Liver (tissue), 3 donors: Measurements from ENCODE around the gene MCCC1.

ENCODE experiments used
- FOXA1 ChIP-seq: IDR thresholded peaks from 2 replicates; pipeline ENCODE4 v1.6.1; 2016; ENCODE audit warnings: antibody characterized with exemption
- GABPA ChIP-seq, 2 donors: IDR thresholded peaks in 1 of 2; conservative IDR thresholded peaks in 1 of 2; 2 replicates each; pipeline ENCODE4 v1.6.1; 2016; ENCODE audit warnings: antibody characterized with exemption in 2 of 2, mild to moderate bottlenecking in 1 of 2, moderate library complexity in 1 of 2
- JUND ChIP-seq, 2 donors: IDR thresholded peaks; 2 replicates each; pipeline ENCODE4 v1.6.1; 2016; ENCODE audit warnings: antibody characterized with exemption in 2 of 2
- RAD21 ChIP-seq, 2 donors: IDR thresholded peaks; 2 replicates each; pipeline ENCODE4 v1.6.1; 2016; ENCODE audit warnings: antibody characterized with exemption in 2 of 2, mild to moderate bottlenecking in 2 of 2
- RXRA ChIP-seq, 2 donors: IDR thresholded peaks; 2 replicates each; pipeline ENCODE4 v1.6.1; 2017 to 2018; ENCODE audit warnings: antibody characterized with exemption in 2 of 2, mild to moderate bottlenecking in 1 of 2
- SP1 ChIP-seq: IDR thresholded peaks from 2 replicates; pipeline ENCODE4 v1.6.1; 2018; ENCODE audit warnings: antibody characterized with exemption, mild to moderate bottlenecking
- TAF1 ChIP-seq: conservative IDR thresholded peaks from 2 replicates; pipeline ENCODE4 v1.6.1; 2016; ENCODE audit warnings: antibody characterized with exemption, mild to moderate bottlenecking
- YY1 ChIP-seq: IDR thresholded peaks from 2 replicates; pipeline ENCODE4 v1.6.1; 2016; ENCODE audit warnings: antibody characterized with exemption, mild to moderate bottlenecking
- TF ChIP-seq, protein P1 (sequence below): fragments of 150-350 bp; IDR thresholded peaks from 2 replicates; pipeline ENCODE4 v1.5.1; 2017; ENCODE audit warnings: improper control_type of control experiment, low read depth, low read length; ENCODE audit not compliant: missing input control
- TF ChIP-seq, protein P2 (sequence below): IDR thresholded peaks from 2 replicates; pipeline ENCODE4 v1.6.1; 2016; ENCODE audit warnings: antibody characterized with exemption
- donor health status: healthy.
- donor health status: healthy.

- TF ChIP-seq, protein P1, sequence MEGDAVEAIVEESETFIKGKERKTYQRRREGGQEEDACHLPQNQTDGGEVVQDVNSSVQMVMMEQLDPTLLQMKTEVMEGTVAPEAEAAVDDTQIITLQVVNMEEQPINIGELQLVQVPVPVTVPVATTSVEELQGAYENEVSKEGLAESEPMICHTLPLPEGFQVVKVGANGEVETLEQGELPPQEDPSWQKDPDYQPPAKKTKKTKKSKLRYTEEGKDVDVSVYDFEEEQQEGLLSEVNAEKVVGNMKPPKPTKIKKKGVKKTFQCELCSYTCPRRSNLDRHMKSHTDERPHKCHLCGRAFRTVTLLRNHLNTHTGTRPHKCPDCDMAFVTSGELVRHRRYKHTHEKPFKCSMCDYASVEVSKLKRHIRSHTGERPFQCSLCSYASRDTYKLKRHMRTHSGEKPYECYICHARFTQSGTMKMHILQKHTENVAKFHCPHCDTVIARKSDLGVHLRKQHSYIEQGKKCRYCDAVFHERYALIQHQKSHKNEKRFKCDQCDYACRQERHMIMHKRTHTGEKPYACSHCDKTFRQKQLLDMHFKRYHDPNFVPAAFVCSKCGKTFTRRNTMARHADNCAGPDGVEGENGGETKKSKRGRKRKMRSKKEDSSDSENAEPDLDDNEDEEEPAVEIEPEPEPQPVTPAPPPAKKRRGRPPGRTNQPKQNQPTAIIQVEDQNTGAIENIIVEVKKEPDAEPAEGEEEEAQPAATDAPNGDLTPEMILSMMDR = no peak
- TF ChIP-seq, protein P2, sequence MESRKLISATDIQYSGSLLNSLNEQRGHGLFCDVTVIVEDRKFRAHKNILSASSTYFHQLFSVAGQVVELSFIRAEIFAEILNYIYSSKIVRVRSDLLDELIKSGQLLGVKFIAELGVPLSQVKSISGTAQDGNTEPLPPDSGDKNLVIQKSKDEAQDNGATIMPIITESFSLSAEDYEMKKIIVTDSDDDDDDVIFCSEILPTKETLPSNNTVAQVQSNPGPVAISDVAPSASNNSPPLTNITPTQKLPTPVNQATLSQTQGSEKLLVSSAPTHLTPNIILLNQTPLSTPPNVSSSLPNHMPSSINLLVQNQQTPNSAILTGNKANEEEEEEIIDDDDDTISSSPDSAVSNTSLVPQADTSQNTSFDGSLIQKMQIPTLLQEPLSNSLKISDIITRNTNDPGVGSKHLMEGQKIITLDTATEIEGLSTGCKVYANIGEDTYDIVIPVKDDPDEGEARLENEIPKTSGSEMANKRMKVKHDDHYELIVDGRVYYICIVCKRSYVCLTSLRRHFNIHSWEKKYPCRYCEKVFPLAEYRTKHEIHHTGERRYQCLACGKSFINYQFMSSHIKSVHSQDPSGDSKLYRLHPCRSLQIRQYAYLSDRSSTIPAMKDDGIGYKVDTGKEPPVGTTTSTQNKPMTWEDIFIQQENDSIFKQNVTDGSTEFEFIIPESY = no peak
- no peak for TF ChIP-seq GABPA (IDR thresholded peaks at IDR 0.05 in 1 of 2, conservative IDR thresholded peaks at IDR 0.05 in 1 of 2)
- TF ChIP-seq SP1 = no peak
- TF ChIP-seq YY1 = no peak
- TF ChIP-seq RAD21 (IDR thresholded peaks at IDR 0.05) = no peak
- TF ChIP-seq JUND (IDR thresholded peaks at IDR 0.05) = no peak
- no peak for TF ChIP-seq FOXA1
- no peak for TF ChIP-seq TAF1
- no peak for TF ChIP-seq RXRA (IDR thresholded peaks at IDR 0.05)
Observed at GRCh38 chr3:183117056-183117455, 17.8 kb upstream of the MCCC1 start.
